K562 (cell line): ENCODE measurements around the gene ITGAX. TPM values are rescaled to one million over a fixed set of nuclear protein-coding genes. Genes with fewer than 3 reads are reported as not detected.

Experiments
- LCOR ChIP-seq: sonication (generic); formaldehyde crosslinking; IDR thresholded peaks from 2 replicates; pipeline ENCODE4 v1.8.0; 2022; ENCODE audit warnings: mild to moderate bottlenecking, missing genetic modification reagents
- SMC3 ChIP-seq: conservative IDR thresholded peaks from 2 replicates; pipeline ENCODE4 v1.6.1; 2011; ENCODE audit warnings: low read depth, low read length, improper control_type of control experiment; ENCODE audit not compliant: insufficient read depth
- SNIP1 ChIP-seq: fragments of 450-650 bp; IDR thresholded peaks from 2 replicates; pipeline ENCODE4 v1.7.1; 2017; ENCODE audit warnings: low read depth, mild to moderate bottlenecking
- TSC22D4 ChIP-seq: fragments of 450-650 bp; IDR thresholded peaks from 2 replicates; pipeline ENCODE4 v1.6.1; 2016; ENCODE audit warnings: missing genetic modification characterization, missing biosample characterization, control low read depth
- ZNF24 ChIP-seq: fragments of 450-650 bp; IDR thresholded peaks from 2 replicates; pipeline ENCODE4 v1.6.1; 2016
- ZNF785 ChIP-seq: fragments of 250-450 bp; sonication (Bioruptor Pico); IDR thresholded peaks from 2 replicates; pipeline ENCODE4 v1.4.0; 2020; ENCODE audit warnings: mild to moderate bottlenecking
- polyA plus RNA-seq, 8 experiments: library from polyadenylated mRNA; depleted of rRNA in 4 of 8; stranded (reverse) in 5 of 8; unstranded in 3 of 8; fragments of >200 nt; fragmentation: Nextera tagmentation in 2 of 8; fragmentation: Illumina TruSeq in 1 of 8; extraction: Ambion mirVana in 2 of 8; extraction: Trizol in 1 of 8; gene quantifications; 2 replicates each; pipeline versions ENCODE4 v1.2.1 to v1.2.3, GENCODE V29; 2011 to 2014; ENCODE audit warnings: inconsistent platforms in 1 of 8, missing spikeins in 1 of 8
- total RNA-seq, 7 experiments: library from RNA; depleted of rRNA in 6 of 7; stranded (reverse); fragments of >200 nt in 6 of 7; fragmentation: Illumina TruSeq in 2 of 7; extraction: Trizol in 2 of 7; gene quantifications; 2 replicates each; pipeline versions ENCODE4 v1.2.1 to v1.2.3, GENCODE V29; 2011 to 2021; ENCODE audit warnings: low replicate concordance in 1 of 7
- TF ChIP-seq, protein P1 (sequence below), 2 experiments: fragments of 450-650 bp; formaldehyde crosslinking in 1 of 2; IDR thresholded peaks; 2 replicates each; pipeline versions ENCODE4 v1.4.0 to v1.6.1; 2014 to 2020; ENCODE audit warnings: mild to moderate bottlenecking in 2 of 2, borderline replicate concordance in 1 of 2, low read depth in 1 of 2
- TF ChIP-seq, protein P2 (sequence below): fragments of 250-450 bp; sonication (Bioruptor Pico); IDR thresholded peaks from 2 replicates; pipeline ENCODE4 v1.4.0; 2020; ENCODE audit warnings: mild to moderate bottlenecking, moderate library complexity
- TF ChIP-seq, protein P3 (sequence below): sonication (generic); formaldehyde crosslinking; IDR thresholded peaks from 2 replicates; pipeline ENCODE4 v1.8.0; 2022; ENCODE audit warnings: mild to moderate bottlenecking, missing genetic modification reagents
- TF ChIP-seq, protein P4 (sequence below): sonication (generic); IDR thresholded peaks from 2 replicates; pipeline ENCODE4 v1.6.1; 2016
- TF ChIP-seq, protein P5 (sequence below): fragments of 450-650 bp; IDR thresholded peaks from 2 replicates; pipeline ENCODE4 v1.6.1; 2016; ENCODE audit warnings: mild to moderate bottlenecking

ITGAX gene
- total and polyA plus RNA-seq, 9 of the 15 experiments (the other 6 are each of a cell fraction or from before 2014, with no cell fraction given): 0.03 to 0.58 (median 0.14) TPM

DNA sequence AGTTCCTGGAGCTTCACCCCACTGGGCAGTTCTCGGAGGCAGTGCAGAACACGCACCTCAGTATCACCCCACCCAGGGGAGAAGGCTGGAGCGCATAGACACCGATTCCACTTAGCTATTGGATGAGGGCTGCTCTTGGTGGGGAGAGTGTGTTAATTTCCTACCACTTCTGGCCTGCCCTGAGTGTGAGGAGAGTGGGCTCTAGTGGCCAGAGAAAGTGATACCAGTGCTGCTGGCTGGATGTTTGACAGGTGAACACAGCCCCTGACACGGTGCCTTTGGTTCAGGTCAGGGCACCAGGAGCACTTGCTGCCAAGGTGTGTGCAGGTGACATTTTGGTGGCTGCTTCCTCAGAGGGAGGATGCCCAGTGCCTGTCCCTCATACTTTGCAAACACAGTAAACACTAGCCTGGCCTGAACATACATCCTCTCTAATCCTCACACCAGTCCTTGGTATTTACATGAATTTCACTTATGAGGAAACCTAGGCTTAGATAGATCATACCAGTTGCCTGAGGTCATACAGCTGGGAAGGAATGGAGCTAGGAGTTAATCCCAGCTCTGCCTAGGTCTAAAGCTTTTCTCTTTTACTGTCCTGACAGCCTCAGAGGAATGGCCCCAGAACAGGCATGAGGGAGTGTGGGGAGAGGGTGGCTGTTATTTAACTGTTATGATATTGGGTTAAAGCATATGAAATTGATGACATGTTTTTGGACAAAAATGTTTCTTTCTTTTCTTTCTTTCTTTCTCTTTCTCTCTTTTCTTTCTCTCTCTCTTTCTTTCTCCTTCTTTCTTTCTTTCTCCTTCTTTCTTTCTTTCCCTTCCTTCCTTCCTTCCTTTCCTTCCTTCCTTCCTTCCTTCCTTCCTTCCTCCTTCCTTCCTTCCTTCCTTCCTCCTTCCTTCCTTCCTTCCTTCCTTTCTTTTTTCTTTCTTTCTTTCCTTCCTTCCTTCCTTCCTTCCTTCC, 21.0 kb upstream of the ITGAX start (continued):
- TF ChIP-seq, protein P1, sequence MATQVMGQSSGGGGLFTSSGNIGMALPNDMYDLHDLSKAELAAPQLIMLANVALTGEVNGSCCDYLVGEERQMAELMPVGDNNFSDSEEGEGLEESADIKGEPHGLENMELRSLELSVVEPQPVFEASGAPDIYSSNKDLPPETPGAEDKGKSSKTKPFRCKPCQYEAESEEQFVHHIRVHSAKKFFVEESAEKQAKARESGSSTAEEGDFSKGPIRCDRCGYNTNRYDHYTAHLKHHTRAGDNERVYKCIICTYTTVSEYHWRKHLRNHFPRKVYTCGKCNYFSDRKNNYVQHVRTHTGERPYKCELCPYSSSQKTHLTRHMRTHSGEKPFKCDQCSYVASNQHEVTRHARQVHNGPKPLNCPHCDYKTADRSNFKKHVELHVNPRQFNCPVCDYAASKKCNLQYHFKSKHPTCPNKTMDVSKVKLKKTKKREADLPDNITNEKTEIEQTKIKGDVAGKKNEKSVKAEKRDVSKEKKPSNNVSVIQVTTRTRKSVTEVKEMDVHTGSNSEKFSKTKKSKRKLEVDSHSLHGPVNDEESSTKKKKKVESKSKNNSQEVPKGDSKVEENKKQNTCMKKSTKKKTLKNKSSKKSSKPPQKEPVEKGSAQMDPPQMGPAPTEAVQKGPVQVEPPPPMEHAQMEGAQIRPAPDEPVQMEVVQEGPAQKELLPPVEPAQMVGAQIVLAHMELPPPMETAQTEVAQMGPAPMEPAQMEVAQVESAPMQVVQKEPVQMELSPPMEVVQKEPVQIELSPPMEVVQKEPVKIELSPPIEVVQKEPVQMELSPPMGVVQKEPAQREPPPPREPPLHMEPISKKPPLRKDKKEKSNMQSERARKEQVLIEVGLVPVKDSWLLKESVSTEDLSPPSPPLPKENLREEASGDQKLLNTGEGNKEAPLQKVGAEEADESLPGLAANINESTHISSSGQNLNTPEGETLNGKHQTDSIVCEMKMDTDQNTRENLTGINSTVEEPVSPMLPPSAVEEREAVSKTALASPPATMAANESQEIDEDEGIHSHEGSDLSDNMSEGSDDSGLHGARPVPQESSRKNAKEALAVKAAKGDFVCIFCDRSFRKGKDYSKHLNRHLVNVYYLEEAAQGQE (IDR thresholded peaks at IDR 0.05; ENCODE audit: borderline replicate concordance): peak; percentile 72
- TF ChIP-seq, protein P1 (CRISPR knock-in tag; IDR thresholded peaks at IDR 0.05; ENCODE audit: low read depth): no peak
- TF ChIP-seq, protein P2, sequence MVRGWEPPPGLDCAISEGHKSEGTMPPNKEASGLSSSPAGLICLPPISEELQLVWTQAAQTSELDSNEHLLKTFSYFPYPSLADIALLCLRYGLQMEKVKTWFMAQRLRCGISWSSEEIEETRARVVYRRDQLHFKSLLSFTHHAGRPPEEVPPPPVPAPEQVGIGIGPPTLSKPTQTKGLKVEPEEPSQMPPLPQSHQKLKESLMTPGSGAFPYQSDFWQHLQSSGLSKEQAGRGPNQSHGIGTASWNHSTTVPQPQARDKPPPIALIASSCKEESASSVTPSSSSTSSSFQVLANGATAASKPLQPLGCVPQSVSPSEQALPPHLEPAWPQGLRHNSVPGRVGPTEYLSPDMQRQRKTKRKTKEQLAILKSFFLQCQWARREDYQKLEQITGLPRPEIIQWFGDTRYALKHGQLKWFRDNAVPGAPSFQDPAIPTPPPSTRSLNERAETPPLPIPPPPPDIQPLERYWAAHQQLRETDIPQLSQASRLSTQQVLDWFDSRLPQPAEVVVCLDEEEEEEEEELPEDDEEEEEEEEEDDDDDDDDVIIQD (CRISPR knock-in tag): no peak
- TF ChIP-seq, protein P3, sequence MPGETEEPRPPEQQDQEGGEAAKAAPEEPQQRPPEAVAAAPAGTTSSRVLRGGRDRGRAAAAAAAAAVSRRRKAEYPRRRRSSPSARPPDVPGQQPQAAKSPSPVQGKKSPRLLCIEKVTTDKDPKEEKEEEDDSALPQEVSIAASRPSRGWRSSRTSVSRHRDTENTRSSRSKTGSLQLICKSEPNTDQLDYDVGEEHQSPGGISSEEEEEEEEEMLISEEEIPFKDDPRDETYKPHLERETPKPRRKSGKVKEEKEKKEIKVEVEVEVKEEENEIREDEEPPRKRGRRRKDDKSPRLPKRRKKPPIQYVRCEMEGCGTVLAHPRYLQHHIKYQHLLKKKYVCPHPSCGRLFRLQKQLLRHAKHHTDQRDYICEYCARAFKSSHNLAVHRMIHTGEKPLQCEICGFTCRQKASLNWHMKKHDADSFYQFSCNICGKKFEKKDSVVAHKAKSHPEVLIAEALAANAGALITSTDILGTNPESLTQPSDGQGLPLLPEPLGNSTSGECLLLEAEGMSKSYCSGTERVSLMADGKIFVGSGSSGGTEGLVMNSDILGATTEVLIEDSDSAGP: no peak
- TF ChIP-seq ZNF785 (CRISPR knock-in tag): no peak
- peak; percentile 57 for TF ChIP-seq SMC3
- TF ChIP-seq, protein P4, sequence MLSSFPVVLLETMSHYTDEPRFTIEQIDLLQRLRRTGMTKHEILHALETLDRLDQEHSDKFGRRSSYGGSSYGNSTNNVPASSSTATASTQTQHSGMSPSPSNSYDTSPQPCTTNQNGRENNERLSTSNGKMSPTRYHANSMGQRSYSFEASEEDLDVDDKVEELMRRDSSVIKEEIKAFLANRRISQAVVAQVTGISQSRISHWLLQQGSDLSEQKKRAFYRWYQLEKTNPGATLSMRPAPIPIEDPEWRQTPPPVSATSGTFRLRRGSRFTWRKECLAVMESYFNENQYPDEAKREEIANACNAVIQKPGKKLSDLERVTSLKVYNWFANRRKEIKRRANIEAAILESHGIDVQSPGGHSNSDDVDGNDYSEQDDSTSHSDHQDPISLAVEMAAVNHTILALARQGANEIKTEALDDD: no peak
- no peak for TF ChIP-seq LCOR (CRISPR knock-in tag)
- TF ChIP-seq TSC22D4: no peak
- TF ChIP-seq, protein P5, sequence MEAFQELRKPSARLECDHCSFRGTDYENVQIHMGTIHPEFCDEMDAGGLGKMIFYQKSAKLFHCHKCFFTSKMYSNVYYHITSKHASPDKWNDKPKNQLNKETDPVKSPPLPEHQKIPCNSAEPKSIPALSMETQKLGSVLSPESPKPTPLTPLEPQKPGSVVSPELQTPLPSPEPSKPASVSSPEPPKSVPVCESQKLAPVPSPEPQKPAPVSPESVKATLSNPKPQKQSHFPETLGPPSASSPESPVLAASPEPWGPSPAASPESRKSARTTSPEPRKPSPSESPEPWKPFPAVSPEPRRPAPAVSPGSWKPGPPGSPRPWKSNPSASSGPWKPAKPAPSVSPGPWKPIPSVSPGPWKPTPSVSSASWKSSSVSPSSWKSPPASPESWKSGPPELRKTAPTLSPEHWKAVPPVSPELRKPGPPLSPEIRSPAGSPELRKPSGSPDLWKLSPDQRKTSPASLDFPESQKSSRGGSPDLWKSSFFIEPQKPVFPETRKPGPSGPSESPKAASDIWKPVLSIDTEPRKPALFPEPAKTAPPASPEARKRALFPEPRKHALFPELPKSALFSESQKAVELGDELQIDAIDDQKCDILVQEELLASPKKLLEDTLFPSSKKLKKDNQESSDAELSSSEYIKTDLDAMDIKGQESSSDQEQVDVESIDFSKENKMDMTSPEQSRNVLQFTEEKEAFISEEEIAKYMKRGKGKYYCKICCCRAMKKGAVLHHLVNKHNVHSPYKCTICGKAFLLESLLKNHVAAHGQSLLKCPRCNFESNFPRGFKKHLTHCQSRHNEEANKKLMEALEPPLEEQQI: no peak
- TF ChIP-seq ZNF24: no peak
- TF ChIP-seq SNIP1: no peak
